ENCODE data around the gene NONO.
"Not testable (repeated sequence)": the region's sequence is repeated elsewhere in the genome, so short reads cannot be mapped to it uniquely, and the experiment has no call there.

NONO gene

GRCh38 chrX:71291381-71291780 is 7.9 kb downstream of the NONO start:
- DNase-seq = no peak

- DNase-seq = no peak
These were observed 9.4 kb downstream of the NONO start for GRCh38 chrX:71292669-71293365.

- no peak for DNase-seq
These were observed 13.4 kb downstream of the NONO start for GRCh38 chrX:71296806-71297205.

GRCh38 chrX:71298119-71298518 is 14.7 kb downstream of the NONO start:
- no peak for DNase-seq

- not testable (repeated sequence) for DNase-seq
These were observed 16.6 kb downstream of the NONO start for GRCh38 chrX:71300064-71300463.

- not testable (repeated sequence) for DNase-seq
These were observed 17.1 kb downstream of the NONO start for GRCh38 chrX:71300495-71300894.

GRCh38 chrX:71301195-71301924 is 17.9 kb downstream of the NONO start, which contains the start of gene ITGB1BP2:
Gene ITGB1BP2 (plus strand): TSS chrX:71301750. CDS start chrX:71301807, 57 bp downstream.
- no peak for DNase-seq

- DNase-seq = no peak
These were observed 19.2 kb downstream of the NONO start for GRCh38 chrX:71302461-71303213.

- no peak for DNase-seq
These were observed 21.1 kb downstream of the NONO start for GRCh38 chrX:71304561-71304960.

GRCh38 chrX:71315917-71316316 is 32.5 kb downstream of the NONO start:
- no peak for DNase-seq

GRCh38 chrX:71316959-71317358 is 33.5 kb downstream of the NONO start:
- DNase-seq = not testable (repeated sequence)

GRCh38 chrX:71320126-71320525 is 36.7 kb downstream of the NONO start:
- no peak for DNase-seq

- no peak for DNase-seq
These were observed 38.3 kb downstream of the NONO start for GRCh38 chrX:71321731-71322130.

GRCh38 chrX:71324452-71324851 is 41.0 kb downstream of the NONO start:
- not testable (repeated sequence) for DNase-seq

- no peak for DNase-seq
These were observed 43.0 kb downstream of the NONO start for GRCh38 chrX:71326394-71326793.

GRCh38 chrX:71349151-71349665 is 65.8 kb downstream of the NONO start:
- DNase-seq = not testable (repeated sequence)

- not testable (repeated sequence) for DNase-seq
These were observed 66.4 kb downstream of the NONO start for GRCh38 chrX:71349867-71350266.
